ENCODE results near the gene BCL6. TPM values are rescaled to one million over a fixed set of nuclear protein-coding genes. Genes with fewer than 3 reads are reported as not detected.
A peak's percentile ranks its signal among the peaks of the same experiment; 100 is the strongest.

The BCL6 gene
- total RNA-seq, 1 experiment from 2014 or later, result 569 TPM

DNA sequence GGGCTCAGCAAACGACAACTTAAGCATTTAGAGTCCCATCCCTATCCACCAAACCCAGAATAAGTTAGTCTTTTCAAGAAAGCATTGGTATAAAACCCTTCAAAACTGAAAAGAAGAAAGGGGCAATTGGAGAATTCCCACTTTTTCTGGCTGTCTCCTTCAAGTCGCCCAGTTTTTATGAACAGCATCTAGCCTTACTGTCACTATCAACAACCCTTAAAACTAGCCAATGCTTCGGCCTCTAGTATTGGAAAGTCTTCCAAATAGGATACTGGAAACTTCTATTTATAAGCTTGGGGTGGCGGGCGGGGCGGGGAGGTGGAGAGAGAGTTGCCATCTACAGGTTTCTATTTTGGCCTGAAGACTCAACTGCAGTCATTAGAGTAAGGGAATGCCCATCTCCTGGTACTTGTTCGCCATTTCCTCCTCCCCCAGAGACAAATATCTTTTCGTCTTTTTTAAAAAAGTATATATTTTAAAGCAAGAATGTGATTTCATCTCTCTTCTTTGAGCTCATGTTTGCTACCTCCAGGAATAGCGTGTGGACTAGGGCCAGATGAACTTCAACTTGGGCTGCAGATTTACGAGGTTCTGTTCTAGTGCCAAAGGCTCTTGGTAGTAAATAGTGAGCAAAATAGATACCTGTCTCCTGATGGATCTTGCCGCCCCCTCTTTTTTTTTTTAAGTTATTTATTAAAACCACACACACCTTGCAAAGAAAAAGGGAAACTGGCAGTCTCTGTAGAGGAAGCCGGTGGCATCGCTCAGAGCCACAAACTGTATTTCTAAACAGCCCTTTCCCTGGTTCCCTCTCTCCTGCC, 2.7 kb downstream of the BCL6 start:
- Histone ChIP-seq H3K27me3 (ENCODE audit: low read length) (no peaks in the 10 kb centered on the region), H3K4me1 (ENCODE audit: low read length) (peaks cover 73% of the 10 kb centered on the region), H3K36me3 (ENCODE audit: insufficient read depth, low read length) (peaks cover 53% of the 10 kb centered on the region), H3K27ac (ENCODE audit: low read length) (peak overlapping the region; percentile 98), H3K9me2 (replicated peaks; ENCODE audit: insufficient read depth, low read length) (no peaks in the 10 kb centered on the region), H2AFZ (ENCODE audit: low read length) (no peak overlapping the region), H3K4me3 (ENCODE audit: low read length) (peak overlapping the region; percentile 85), H3K9me3 (ENCODE audit: low read length) (no peaks in the 10 kb centered on the region), H3K4me2 (ENCODE audit: low read depth, low read length, poor library complexity, severe bottlenecking) (peak overlapping the region; percentile 93), H3K79me2 (ENCODE audit: low read length) (peaks cover 84% of the 10 kb centered on the region), H3K9ac (ENCODE audit: low read length) (peak overlapping the region; percentile 97), H4K20me1 (ENCODE audit: insufficient read depth, low read depth, low read length) (peaks cover 39% of the 10 kb centered on the region)
- peak; percentile 84 for DNase-seq

DNA sequence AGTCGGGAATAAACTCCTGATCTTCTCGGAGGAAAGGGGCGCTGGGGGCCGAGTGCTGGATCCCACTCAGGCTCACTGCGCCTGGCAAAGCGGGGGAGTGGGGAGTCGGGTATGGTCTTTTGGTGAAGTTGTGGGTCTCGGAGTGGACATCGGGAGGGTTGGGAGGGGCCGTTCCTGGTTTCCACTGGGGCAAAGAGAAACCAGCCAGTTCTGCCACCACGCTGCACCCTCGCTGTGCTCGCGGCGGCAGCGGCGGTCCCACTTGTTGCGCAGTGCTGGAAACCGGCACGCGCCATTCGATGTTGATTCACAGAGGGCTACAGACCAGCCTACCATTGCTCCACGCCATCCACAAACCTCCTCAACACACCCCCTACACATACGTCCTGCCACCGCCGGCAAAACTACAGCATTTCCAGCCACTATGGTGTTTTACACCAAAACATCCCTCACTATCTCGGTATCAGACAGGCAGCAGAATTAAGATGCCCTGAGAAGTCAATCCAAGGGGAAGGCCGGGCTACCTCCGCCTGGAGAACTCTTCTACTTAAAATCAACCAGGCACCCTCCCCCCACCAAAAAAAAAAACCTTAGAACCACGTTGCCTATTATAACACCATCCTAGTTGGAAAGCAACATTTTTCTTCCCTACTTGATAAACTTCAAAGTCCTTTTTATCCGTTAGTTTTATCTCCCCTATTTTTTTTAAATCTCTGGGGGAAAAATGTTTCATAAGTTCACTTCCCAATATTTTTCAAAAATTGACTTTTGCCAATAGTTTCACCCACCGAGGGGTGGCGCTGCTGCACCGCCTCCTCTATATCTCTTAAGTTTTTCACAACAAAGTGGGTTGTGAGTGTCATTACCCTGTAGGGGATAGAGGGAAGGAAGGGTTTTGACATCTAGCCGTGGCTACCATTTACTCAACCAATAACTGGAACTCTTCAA, 3.6 kb downstream of the BCL6 start:
- H3K36me3 ChIP-seq (ENCODE audit: insufficient read depth, low read length), result peaks cover 59% of the 10 kb centered on the region
- peaks cover 48% of the 10 kb centered on the region for H4K20me1 ChIP-seq (ENCODE audit: insufficient read depth, low read depth, low read length)
- peaks cover 92% of the 10 kb centered on the region for H3K79me2 ChIP-seq (ENCODE audit: low read length)
- peaks cover 73% of the 10 kb centered on the region for H3K4me1 ChIP-seq (ENCODE audit: low read length)
- peak; percentile 95 for DNase-seq
- H3K9me2 ChIP-seq (replicated peaks; ENCODE audit: insufficient read depth, low read length), result no peaks in the 10 kb centered on the region
- H3K27ac ChIP-seq (ENCODE audit: low read length), result peak overlapping the region; percentile 98
- H3K4me3 ChIP-seq (ENCODE audit: low read length), result peak overlapping the region; percentile 85
- peak overlapping the region; percentile 93 for H3K4me2 ChIP-seq (ENCODE audit: low read depth, low read length, poor library complexity, severe bottlenecking)
- no peaks in the 10 kb centered on the region for H3K27me3 ChIP-seq (ENCODE audit: low read length)
- no peak overlapping the region for H2AFZ ChIP-seq (ENCODE audit: low read length)
- H3K9me3 ChIP-seq (ENCODE audit: low read length), result no peaks in the 10 kb centered on the region
- peak overlapping the region; percentile 97 for H3K9ac ChIP-seq (ENCODE audit: low read length)

- Histone ChIP-seq H3K9me3 (ENCODE audit: low read length) (no peaks in the 10 kb centered on the region), H3K27me3 (ENCODE audit: low read length) (no peaks in the 10 kb centered on the region), H3K27ac (ENCODE audit: low read length) (peak overlapping the region; percentile 98), H3K4me1 (ENCODE audit: low read length) (peaks cover 74% of the 10 kb centered on the region), H3K4me3 (ENCODE audit: low read length) (peak overlapping the region; percentile 85), H3K79me2 (ENCODE audit: low read length) (peaks cover 96% of the 10 kb centered on the region), H3K9me2 (replicated peaks; ENCODE audit: insufficient read depth, low read length) (no peaks in the 10 kb centered on the region), H3K36me3 (ENCODE audit: insufficient read depth, low read length) (peaks cover 69% of the 10 kb centered on the region), H2AFZ (ENCODE audit: low read length) (no peak overlapping the region), H3K9ac (ENCODE audit: low read length) (peak overlapping the region; percentile 97), H4K20me1 (ENCODE audit: insufficient read depth, low read depth, low read length) (peaks cover 58% of the 10 kb centered on the region), H3K4me2 (ENCODE audit: low read depth, low read length, poor library complexity, severe bottlenecking) (peak overlapping the region; percentile 93)
- DNase-seq, result peak; percentile 92
Measured at GRCh38 chr3:187740421-187741399, 4.6 kb downstream of the BCL6 start.

DNA sequence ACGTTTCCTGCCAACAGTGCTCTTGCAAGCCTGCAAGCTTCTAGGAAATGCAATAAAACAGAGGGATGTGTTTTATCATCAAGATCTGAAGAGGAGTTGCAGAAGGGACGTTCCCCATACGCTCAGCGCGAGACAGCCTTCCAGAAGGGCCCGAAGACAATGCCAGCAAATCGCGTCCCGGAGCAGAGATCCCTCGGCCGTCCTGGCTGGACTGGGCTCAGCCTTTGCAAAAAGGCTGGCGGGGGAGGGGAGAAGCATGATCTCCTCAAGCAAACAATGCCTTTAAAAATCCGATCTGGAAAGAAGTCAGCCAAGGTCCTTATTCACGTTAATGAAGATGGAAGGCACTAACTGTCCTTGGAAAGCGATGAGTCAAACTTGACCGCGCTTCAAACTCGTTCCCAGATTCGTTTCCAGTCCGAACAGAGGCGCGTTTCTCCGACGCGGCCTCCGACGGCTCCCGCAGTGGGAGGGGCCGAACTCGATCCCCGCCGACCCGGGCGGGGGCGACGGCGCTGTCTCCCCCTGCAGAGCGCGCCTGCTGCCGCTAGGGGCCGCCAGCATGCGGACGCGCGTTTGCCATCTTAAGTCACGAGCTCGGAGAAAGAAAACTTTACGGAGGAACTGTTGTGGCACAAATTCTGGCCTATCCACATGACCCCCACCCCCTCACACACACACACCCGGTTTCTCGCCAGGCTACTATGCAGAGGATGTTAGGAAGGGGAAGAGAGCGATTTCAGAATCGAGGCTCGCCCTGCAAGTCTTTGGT, 5.5 kb downstream of the BCL6 start:
- peak; percentile 95 for DNase-seq
- Histone ChIP-seq H3K9ac (ENCODE audit: low read length) (peak overlapping the region; percentile 97), H3K4me1 (ENCODE audit: low read length) (peaks cover 83% of the 10 kb centered on the region), H3K79me2 (ENCODE audit: low read length) (peaks cover 99% of the 10 kb centered on the region), H2AFZ (ENCODE audit: low read length) (no peak overlapping the region), H3K36me3 (ENCODE audit: insufficient read depth, low read length) (peaks cover 76% of the 10 kb centered on the region), H3K9me2 (replicated peaks; ENCODE audit: insufficient read depth, low read length) (no peaks in the 10 kb centered on the region), H3K4me3 (ENCODE audit: low read length) (peak overlapping the region; percentile 85), H3K27ac (ENCODE audit: low read length) (peak overlapping the region; percentile 98), H3K9me3 (ENCODE audit: low read length) (no peaks in the 10 kb centered on the region), H3K27me3 (ENCODE audit: low read length) (no peaks in the 10 kb centered on the region), H4K20me1 (ENCODE audit: insufficient read depth, low read depth, low read length) (peaks cover 67% of the 10 kb centered on the region), H3K4me2 (ENCODE audit: low read depth, low read length, poor library complexity, severe bottlenecking) (peak overlapping the region; percentile 93)

DNA sequence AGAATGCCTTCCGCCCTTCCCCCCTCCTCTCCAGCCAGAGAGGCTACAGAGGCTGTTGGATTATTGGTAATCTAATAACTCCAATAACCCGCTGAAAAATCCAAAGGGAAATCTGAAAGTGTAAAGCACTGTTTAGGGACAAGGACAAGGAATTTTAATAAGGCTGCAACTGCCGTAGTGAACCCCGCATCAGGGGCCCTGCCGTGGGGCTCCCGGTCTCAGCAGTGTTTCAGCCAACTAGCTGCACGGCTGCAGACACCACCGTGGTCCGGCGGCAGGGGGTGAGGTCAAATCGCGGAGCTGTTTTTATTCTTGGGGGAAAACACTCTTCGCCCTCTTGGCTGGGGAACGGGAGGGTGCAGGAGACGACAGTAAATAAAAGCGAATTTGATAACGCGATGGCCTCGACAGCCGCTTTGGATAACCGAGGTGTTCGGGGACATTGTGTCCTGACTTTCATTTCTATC, 6.1 kb downstream of the BCL6 start:
- no peaks in the 10 kb centered on the region for H3K9me3 ChIP-seq (ENCODE audit: low read length)
- H3K79me2 ChIP-seq (ENCODE audit: low read length), result peaks cover 99% of the 10 kb centered on the region
- H3K4me2 ChIP-seq (ENCODE audit: low read depth, low read length, poor library complexity, severe bottlenecking), result peak overlapping the region; percentile 93
- peaks cover 76% of the 10 kb centered on the region for H3K36me3 ChIP-seq (ENCODE audit: insufficient read depth, low read length)
- H4K20me1 ChIP-seq (ENCODE audit: insufficient read depth, low read depth, low read length), result peaks cover 73% of the 10 kb centered on the region
- peaks cover 89% of the 10 kb centered on the region for H3K4me1 ChIP-seq (ENCODE audit: low read length)
- no peak for DNase-seq
- peak overlapping the region; percentile 97 for H3K9ac ChIP-seq (ENCODE audit: low read length)
- no peaks in the 10 kb centered on the region for H3K27me3 ChIP-seq (ENCODE audit: low read length)
- H3K9me2 ChIP-seq (replicated peaks; ENCODE audit: insufficient read depth, low read length), result no peaks in the 10 kb centered on the region
- no peak overlapping the region for H2AFZ ChIP-seq (ENCODE audit: low read length)
- peak overlapping the region; percentile 98 for H3K27ac ChIP-seq (ENCODE audit: low read length)
- peak overlapping the region; percentile 85 for H3K4me3 ChIP-seq (ENCODE audit: low read length)

DNA sequence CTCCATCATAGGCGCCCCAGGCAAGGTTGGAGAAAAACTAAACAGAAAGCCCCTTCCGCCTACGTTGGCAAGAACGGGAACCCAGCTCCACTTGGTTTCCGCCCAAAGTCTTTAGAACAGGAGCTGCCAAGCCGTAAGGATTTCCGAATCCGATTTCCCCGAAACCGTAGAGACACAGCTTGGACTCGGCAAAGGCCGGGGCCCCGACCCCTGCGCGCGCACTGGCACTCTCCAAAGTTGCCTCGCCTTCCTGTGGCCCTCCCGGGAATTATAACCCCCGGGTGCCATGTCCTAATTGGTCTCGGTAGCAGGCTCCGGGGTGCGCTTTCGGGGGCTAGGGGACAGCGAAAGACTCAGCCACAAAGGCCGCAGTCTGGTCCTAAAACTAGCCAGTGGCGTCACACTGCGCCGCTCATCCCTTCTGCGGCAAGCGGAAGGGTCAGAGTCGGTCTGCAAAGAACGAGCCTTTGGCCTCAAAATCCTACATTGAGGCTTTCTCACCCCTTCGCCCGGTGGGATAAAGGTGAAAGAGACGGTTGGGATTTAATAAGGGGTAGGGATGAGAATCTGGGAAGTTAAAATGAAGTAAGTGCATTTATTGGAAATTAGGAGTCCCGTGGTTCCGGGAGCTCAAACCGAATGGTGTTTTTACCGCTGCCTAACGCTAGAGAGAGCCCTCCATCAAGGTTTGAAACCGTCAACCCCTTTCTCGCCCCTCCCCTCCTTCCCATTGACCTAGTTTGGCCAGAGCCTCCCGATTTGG, 6.8 kb downstream of the BCL6 start:
- peaks cover 93% of the 10 kb centered on the region for H3K79me2 ChIP-seq (ENCODE audit: low read length)
- DNase-seq, result peak; percentile 91
- H3K4me1 ChIP-seq (ENCODE audit: low read length), result peaks cover 93% of the 10 kb centered on the region
- peaks cover 80% of the 10 kb centered on the region for H4K20me1 ChIP-seq (ENCODE audit: insufficient read depth, low read depth, low read length)
- H3K27me3 ChIP-seq (ENCODE audit: low read length), result no peaks in the 10 kb centered on the region
- peak overlapping the region; percentile 97 for H3K9ac ChIP-seq (ENCODE audit: low read length)
- no peak overlapping the region for H2AFZ ChIP-seq (ENCODE audit: low read length)
- H3K9me2 ChIP-seq (replicated peaks; ENCODE audit: insufficient read depth, low read length), result no peaks in the 10 kb centered on the region
- H3K9me3 ChIP-seq (ENCODE audit: low read length), result no peaks in the 10 kb centered on the region
- H3K36me3 ChIP-seq (ENCODE audit: insufficient read depth, low read length), result peaks cover 75% of the 10 kb centered on the region
- H3K4me2 ChIP-seq (ENCODE audit: low read depth, low read length, poor library complexity, severe bottlenecking), result peak overlapping the region; percentile 93
- peak overlapping the region; percentile 85 for H3K4me3 ChIP-seq (ENCODE audit: low read length)
- peak overlapping the region; percentile 98 for H3K27ac ChIP-seq (ENCODE audit: low read length)

GRCh38 chr3:187738071-187738330, 7.3 kb downstream of the BCL6 start:
- H3K9me2 ChIP-seq (replicated peaks; ENCODE audit: insufficient read depth, low read length), result no peaks in the 10 kb centered on the region
- peaks cover 76% of the 10 kb centered on the region for H3K36me3 ChIP-seq (ENCODE audit: insufficient read depth, low read length)
- no peak overlapping the region for H2AFZ ChIP-seq (ENCODE audit: low read length)
- peaks cover 88% of the 10 kb centered on the region for H3K79me2 ChIP-seq (ENCODE audit: low read length)
- H3K9ac ChIP-seq (ENCODE audit: low read length), result peak overlapping the region; percentile 97
- H3K4me3 ChIP-seq (ENCODE audit: low read length), result peak overlapping the region; percentile 85; the same call in 1 of the 2 replicates
- peak overlapping the region; percentile 98 for H3K27ac ChIP-seq (ENCODE audit: low read length)
- peaks cover 98% of the 10 kb centered on the region for H3K4me1 ChIP-seq (ENCODE audit: low read length)
- no peaks in the 10 kb centered on the region for H3K27me3 ChIP-seq (ENCODE audit: low read length)
- no peak for DNase-seq
- peaks cover 85% of the 10 kb centered on the region for H4K20me1 ChIP-seq (ENCODE audit: insufficient read depth, low read depth, low read length)
- H3K4me2 ChIP-seq (ENCODE audit: low read depth, low read length, poor library complexity, severe bottlenecking), result peak overlapping the region; percentile 93
- H3K9me3 ChIP-seq (ENCODE audit: low read length), result no peaks in the 10 kb centered on the region

Measured in Karpas-422 (cell line).